LNCAP (cell line): Measurements from ENCODE around the gene ATG101.

Experiments
- CTCF ChIP-seq: fragments of 450-650 bp; IDR thresholded peaks from 2 replicates; pipeline ENCODE4 v1.5.1; 2017; ENCODE audit warnings: mild to moderate bottlenecking

The ATG101 gene

GRCh38 chr12:52086366-52086765 lies 16.6 kb downstream of the ATG101 start:
- no peak for TF ChIP-seq CTCF

- TF ChIP-seq CTCF, result no peak
These were observed 17.4 kb downstream of the ATG101 start for GRCh38 chr12:52086944-52087835.

GRCh38 chr12:52087961-52088820 lies 18.4 kb downstream of the ATG101 start:
- TF ChIP-seq CTCF, result no peak

GRCh38 chr12:52089491-52089890 lies 19.7 kb downstream of the ATG101 start:
- TF ChIP-seq CTCF, result no peak

GRCh38 chr12:52090291-52090690 lies 20.5 kb downstream of the ATG101 start:
- no peak for TF ChIP-seq CTCF

GRCh38 chr12:52091061-52091460 lies 21.3 kb downstream of the ATG101 start:
- no peak for TF ChIP-seq CTCF

GRCh38 chr12:52091869-52092268 lies 22.1 kb downstream of the ATG101 start:
- TF ChIP-seq CTCF, result no peak
